PFSK-1 (cell line): ENCODE results near the gene CHD3.

Experiments
- SIN3A ChIP-seq: IDR thresholded peaks from 2 replicates; pipeline ENCODE4 v1.6.1; 2012; ENCODE audit warnings: mild to moderate bottlenecking, low read length, moderate library complexity, borderline replicate concordance; ENCODE audit not compliant: insufficient read depth
- TAF1 ChIP-seq: IDR thresholded peaks from 2 replicates; pipeline ENCODE4 v1.6.1; 2012; ENCODE audit warnings: low read length, control low read depth, borderline replicate concordance; ENCODE audit not compliant: insufficient read depth
- TF ChIP-seq, protein P1 (sequence below), 2 experiments: IDR thresholded peaks; 2 replicates each; pipeline versions ENCODE4 v1.6.1 to v1.8.0; 2011 to 2012; ENCODE audit warnings: low read depth in 2 of 2, low read length in 2 of 2, control low read depth in 1 of 2, inconsistent platforms in 1 of 2, mild to moderate bottlenecking in 1 of 2, moderate library complexity in 1 of 2; ENCODE audit not compliant: insufficient read depth in 1 of 2

DNA sequence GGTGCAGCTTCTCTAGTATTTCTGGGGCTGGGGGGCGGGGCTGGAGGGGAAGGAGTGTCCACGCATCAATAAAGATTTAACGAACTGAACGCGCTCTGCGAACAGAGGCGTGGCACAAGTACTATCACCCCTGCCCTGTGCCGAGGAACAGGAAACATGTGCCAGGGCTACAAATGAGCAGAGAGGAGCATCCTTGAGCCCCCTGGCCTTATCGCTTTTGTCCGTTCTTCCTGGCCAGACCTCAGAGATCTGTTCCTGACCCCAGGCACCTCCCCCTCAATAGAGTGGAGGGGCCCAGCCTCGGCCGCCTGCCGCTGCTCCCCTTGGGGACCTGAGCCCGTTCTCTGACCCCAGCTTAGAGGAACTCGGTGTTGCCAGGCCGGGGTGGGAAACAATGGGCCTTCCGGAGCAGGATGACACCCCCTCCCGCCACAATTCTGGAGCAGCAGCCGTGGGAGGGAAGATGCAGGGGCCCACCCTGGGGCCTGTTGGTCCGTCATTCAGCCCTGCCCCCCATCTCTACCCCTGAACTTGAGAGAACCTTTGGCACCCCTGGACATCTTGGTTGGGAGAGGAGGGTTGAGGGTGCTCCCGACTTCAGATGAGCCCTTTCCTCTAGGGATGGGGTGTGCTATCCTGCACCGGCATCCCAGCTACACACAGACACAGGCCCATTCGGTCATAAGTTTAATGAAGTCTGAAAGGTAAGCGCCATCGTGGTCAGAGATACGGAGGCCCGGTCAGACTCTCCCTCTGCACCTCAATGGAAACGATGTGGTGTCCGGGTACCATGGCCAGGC, 32.4 kb upstream of the CHD3 start:
- 0 out of 2 replicates have a peak, but pooled peaks have one; percentile 55 for TF ChIP-seq SIN3A
- TF ChIP-seq TAF1, result peak; percentile 35; the same call in 1 of the 2 replicates
- TF ChIP-seq, protein P1, sequence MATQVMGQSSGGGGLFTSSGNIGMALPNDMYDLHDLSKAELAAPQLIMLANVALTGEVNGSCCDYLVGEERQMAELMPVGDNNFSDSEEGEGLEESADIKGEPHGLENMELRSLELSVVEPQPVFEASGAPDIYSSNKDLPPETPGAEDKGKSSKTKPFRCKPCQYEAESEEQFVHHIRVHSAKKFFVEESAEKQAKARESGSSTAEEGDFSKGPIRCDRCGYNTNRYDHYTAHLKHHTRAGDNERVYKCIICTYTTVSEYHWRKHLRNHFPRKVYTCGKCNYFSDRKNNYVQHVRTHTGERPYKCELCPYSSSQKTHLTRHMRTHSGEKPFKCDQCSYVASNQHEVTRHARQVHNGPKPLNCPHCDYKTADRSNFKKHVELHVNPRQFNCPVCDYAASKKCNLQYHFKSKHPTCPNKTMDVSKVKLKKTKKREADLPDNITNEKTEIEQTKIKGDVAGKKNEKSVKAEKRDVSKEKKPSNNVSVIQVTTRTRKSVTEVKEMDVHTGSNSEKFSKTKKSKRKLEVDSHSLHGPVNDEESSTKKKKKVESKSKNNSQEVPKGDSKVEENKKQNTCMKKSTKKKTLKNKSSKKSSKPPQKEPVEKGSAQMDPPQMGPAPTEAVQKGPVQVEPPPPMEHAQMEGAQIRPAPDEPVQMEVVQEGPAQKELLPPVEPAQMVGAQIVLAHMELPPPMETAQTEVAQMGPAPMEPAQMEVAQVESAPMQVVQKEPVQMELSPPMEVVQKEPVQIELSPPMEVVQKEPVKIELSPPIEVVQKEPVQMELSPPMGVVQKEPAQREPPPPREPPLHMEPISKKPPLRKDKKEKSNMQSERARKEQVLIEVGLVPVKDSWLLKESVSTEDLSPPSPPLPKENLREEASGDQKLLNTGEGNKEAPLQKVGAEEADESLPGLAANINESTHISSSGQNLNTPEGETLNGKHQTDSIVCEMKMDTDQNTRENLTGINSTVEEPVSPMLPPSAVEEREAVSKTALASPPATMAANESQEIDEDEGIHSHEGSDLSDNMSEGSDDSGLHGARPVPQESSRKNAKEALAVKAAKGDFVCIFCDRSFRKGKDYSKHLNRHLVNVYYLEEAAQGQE (IDR thresholded peaks at IDR 0.05; ENCODE audit: insufficient read depth in 1 of 2, low read depth in 2 of 2, low read length in 2 of 2), result peak in 1 of 2 experiments; percentile 51; a peak in 1 of 4 replicates
